HCT116 (cell line): ENCODE data around the gene IP6K3. TPM values are rescaled to one million over a fixed set of nuclear protein-coding genes. Genes with fewer than 3 reads are reported as not detected.
A peak's percentile ranks its signal among the peaks of the same experiment; 100 is the strongest.

Source experiments
- ATAC-seq: fragments of 200-7000 bp; cut with Tn5 transposase; 2 replicates; pipeline ENCODE4 v1.9.1; 2020; ENCODE audit warnings: mild to moderate bottlenecking, moderate library complexity
- BruUV-seq: library from RNA; stranded (reverse); fragments of 400-500 nt; replicated peaks from 2 replicates; lab custom pipeline; 2021; lab: Mats Ljungman, UMichigan
- CTCF ChIA-PET: fragments of 300-600 bp; sonication (Branson Sonifier 250); formaldehyde crosslinking; loops from one replicate; lab custom pipeline; 2021; ENCODE audit warnings: antibody characterized with exemption; lab: Charles Lee
- POLR2A ChIA-PET: fragments of 300-600, 350-600 bp; sonication (Branson Sonifier 250); formaldehyde crosslinking; loops from one replicate; lab custom pipeline; 2021; ENCODE audit warnings: antibody characterized with exemption; lab: Charles Lee
- RAD21 ChIA-PET, 2 experiments: fragments of 300-600 bp; sonication (Branson Sonifier 250); formaldehyde crosslinking; loops; one replicate each; lab custom pipeline; 2023; ENCODE audit warnings: low total read pairs in 2 of 2; ENCODE audit not compliant: uncharacterized antibody in 2 of 2, unreplicated experiment in 2 of 2, low non-redundant PET in 1 of 2; lab: Charles Lee
- DNase-seq: peaks from one replicate; pipeline ENCODE4 v3.0.0-alpha.2; 2010; ENCODE audit warnings: low read depth, low spot score
- H2AFZ ChIP-seq: fragments of 200-600 bp; shearing (Covaris generic), sonication (generic); 2 replicates; pipeline ENCODE4 v1.6.1; 2017; ENCODE audit warnings: low read depth, mixed run types, mixed read lengths, antibody characterized with exemption, low read length; ENCODE audit not compliant: poor library complexity, severe bottlenecking
- H3K27ac ChIP-seq: 2 replicates; pipeline ENCODE4 v1.5.1; 2012; ENCODE audit warnings: low read depth, low read length
- H3K27me3 ChIP-seq: fragments of 200-600 bp; sonication (generic); 2 replicates; pipeline ENCODE4 v1.6.1; 2016; ENCODE audit warnings: mixed run types, low read length, mixed read lengths; ENCODE audit not compliant: insufficient read depth
- H3K36me3 ChIP-seq, 2 experiments: fragments of 200-500 bp in 1 of 2; fragments of 200-600 bp in 1 of 2; sonication (Bioruptor generic) in 1 of 2; sonication (generic) in 1 of 2; 2 replicates each; pipeline versions ENCODE4 v1.5.1 to v1.6.1; 2014 to 2016; ENCODE audit warnings: low read length in 2 of 2, inconsistent platforms in 1 of 2, mixed read lengths in 1 of 2, mixed run types in 1 of 2; ENCODE audit not compliant: insufficient read depth in 2 of 2, control insufficient read depth in 1 of 2
- H3K4me1 ChIP-seq, 2 experiments: fragments of 200-600 bp in 1 of 2; sonication (generic) in 1 of 2; 2 replicates each; pipeline versions ENCODE4 v1.5.1 to v1.6.1; 2012 to 2017; ENCODE audit warnings: low read length in 2 of 2, inconsistent platforms in 1 of 2, mild to moderate bottlenecking in 1 of 2, mixed read lengths in 1 of 2, mixed run types in 1 of 2, moderate library complexity in 1 of 2; ENCODE audit not compliant: insufficient read depth in 2 of 2, control insufficient read depth in 1 of 2
- H3K4me2 ChIP-seq: fragments of 200-600 bp; sonication (generic); 2 replicates; pipeline ENCODE4 v1.6.1; 2017; ENCODE audit warnings: mixed run types, low read length, mixed read lengths
- H3K4me3 ChIP-seq, 2 experiments: fragments of 200-600 bp in 1 of 2; sonication (generic) in 1 of 2; replicated peaks in 1 of 2; 2 replicates each; pipeline ENCODE4 v1.5.1; 2011 to 2016; ENCODE audit warnings: low read length in 2 of 2, control low read depth in 1 of 2, low read depth in 1 of 2, mild to moderate bottlenecking in 1 of 2, mixed read lengths in 1 of 2, mixed run types in 1 of 2
- H3K79me2 ChIP-seq: fragments of 200-600 bp; sonication (generic); 2 replicates; pipeline ENCODE4 v1.6.1; 2017; ENCODE audit warnings: mild to moderate bottlenecking, mixed run types, low read length, moderate library complexity, mixed read lengths; ENCODE audit not compliant: insufficient read depth
- H3K9ac ChIP-seq: fragments of 200-600 bp; sonication (generic); 2 replicates; pipeline ENCODE4 v1.6.1; 2016; ENCODE audit warnings: low read length, mixed read lengths
- H3K9me2 ChIP-seq: fragments of 200-600 bp; sonication (generic), shearing (Covaris generic); 2 replicates; pipeline ENCODE4 v1.6.1; 2017; ENCODE audit warnings: mixed run types, mild to moderate bottlenecking, moderate library complexity; ENCODE audit not compliant: insufficient read depth
- H3K9me3 ChIP-seq, 2 experiments: fragments of 200-500 bp in 1 of 2; fragments of 200-600 bp in 1 of 2; sonication (Bioruptor generic) in 1 of 2; sonication (generic) in 1 of 2; 2 replicates each; pipeline ENCODE4 v1.6.1; 2014 to 2017; ENCODE audit warnings: low read length in 2 of 2, mixed read lengths in 2 of 2, inconsistent platforms in 1 of 2, low read depth in 1 of 2, mild to moderate bottlenecking in 1 of 2, mixed run types in 1 of 2, moderate library complexity in 1 of 2; ENCODE audit not compliant: control insufficient read depth in 1 of 2, insufficient read depth in 1 of 2
- H4K20me1 ChIP-seq: fragments of 200-600 bp; sonication (generic), shearing (Covaris generic); 2 replicates; pipeline ENCODE4 v1.6.1; 2017; ENCODE audit warnings: mixed run types, mild to moderate bottlenecking, moderate library complexity; ENCODE audit not compliant: insufficient read depth
- CBX3 ChIP-seq: IDR thresholded peaks from 2 replicates; pipeline ENCODE4 v1.6.1; 2012; ENCODE audit warnings: low read depth
- CEBPB ChIP-seq: IDR thresholded peaks from 2 replicates; pipeline ENCODE4 v1.6.1; 2012; ENCODE audit warnings: low read depth
- EGR1 ChIP-seq: IDR thresholded peaks from 2 replicates; pipeline ENCODE4 v1.6.1; 2012; ENCODE audit warnings: low read depth
- EZH2 ChIP-seq: fragments of 200-600 bp; sonication (generic); IDR thresholded peaks from 2 replicates; pipeline ENCODE4 v1.6.1; 2017; ENCODE audit warnings: antibody characterized with exemption, mixed run types
- EZH2phosphoT487 ChIP-seq: fragments of 200-600 bp; IDR thresholded peaks from 2 replicates; pipeline ENCODE4 v1.6.1; 2018; ENCODE audit warnings: antibody characterized with exemption, borderline replicate concordance
- JUND ChIP-seq: IDR thresholded peaks from 2 replicates; pipeline ENCODE4 v1.6.1; 2012
- RAD21 ChIP-seq: IDR thresholded peaks from 2 replicates; pipeline ENCODE4 v1.6.1; 2012; ENCODE audit warnings: low read depth, mild to moderate bottlenecking
- TCF7L2 ChIP-seq: IDR thresholded peaks from 2 replicates; pipeline ENCODE4 v1.7.0; 2011; ENCODE audit warnings: borderline replicate concordance, inconsistent platforms; ENCODE audit not compliant: insufficient read depth, insufficient read length; ENCODE audit errors: extremely low read depth
- ZFX ChIP-seq: fragments of 450-650 bp; IDR thresholded peaks from 2 replicates; pipeline ENCODE4 v1.6.1; 2017
- intact Hi-C: fragments of 100-400 bp; cut with micrococcal nuclease; formaldehyde crosslinking; loops from 2 replicates; pipeline ENCODE4 v1.10.0; 2022
- total RNA-seq: library from RNA; stranded (reverse); gene quantifications from one replicate; pipeline ENCODE4 v1.2.1, GENCODE V29; 2021; ENCODE audit not compliant: unreplicated experiment
- TF ChIP-seq, protein P1 (sequence below): IDR thresholded peaks from 2 replicates; pipeline ENCODE4 v1.6.1; 2012; ENCODE audit warnings: low read depth
- TF ChIP-seq, protein P2 (sequence below): IDR thresholded peaks from 2 replicates; pipeline ENCODE4 v1.6.1; 2012
- TF ChIP-seq, protein P3 (sequence below): IDR thresholded peaks from 2 replicates; pipeline ENCODE4 v1.6.1; 2011; ENCODE audit warnings: mild to moderate bottlenecking, low read length, moderate library complexity; ENCODE audit not compliant: insufficient replicate concordance; ENCODE audit errors: extremely low read depth

Gene IP6K3
- total RNA-seq, 1 experiment from 2014 or later = not detected

DNA sequence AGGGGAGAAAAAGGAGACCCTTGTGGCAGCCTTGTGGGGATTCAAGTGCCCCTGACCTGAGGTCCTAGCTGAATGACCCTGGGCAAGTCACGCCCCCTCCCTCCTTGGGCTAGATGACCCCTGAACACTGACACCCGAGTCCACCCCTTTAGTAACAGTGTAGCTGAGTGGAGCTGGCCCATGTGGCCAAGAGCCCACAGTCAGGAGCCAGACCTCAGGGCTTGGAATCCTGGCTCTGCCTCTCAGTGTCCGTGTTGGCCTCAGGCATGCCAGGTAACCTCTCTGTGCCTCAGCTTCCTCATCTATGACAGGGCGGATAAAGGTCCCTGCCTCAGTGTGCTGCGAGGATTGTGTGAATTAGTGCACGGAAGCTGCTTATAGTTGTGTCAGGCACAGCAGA is 14.3 kb downstream of the IP6K3 start:
- no peak for TF ChIP-seq CEBPB
- TF ChIP-seq RAD21 = no peak
- no peak for TF ChIP-seq ZFX
- no peak for TF ChIP-seq EGR1
- TF ChIP-seq, protein P1, sequence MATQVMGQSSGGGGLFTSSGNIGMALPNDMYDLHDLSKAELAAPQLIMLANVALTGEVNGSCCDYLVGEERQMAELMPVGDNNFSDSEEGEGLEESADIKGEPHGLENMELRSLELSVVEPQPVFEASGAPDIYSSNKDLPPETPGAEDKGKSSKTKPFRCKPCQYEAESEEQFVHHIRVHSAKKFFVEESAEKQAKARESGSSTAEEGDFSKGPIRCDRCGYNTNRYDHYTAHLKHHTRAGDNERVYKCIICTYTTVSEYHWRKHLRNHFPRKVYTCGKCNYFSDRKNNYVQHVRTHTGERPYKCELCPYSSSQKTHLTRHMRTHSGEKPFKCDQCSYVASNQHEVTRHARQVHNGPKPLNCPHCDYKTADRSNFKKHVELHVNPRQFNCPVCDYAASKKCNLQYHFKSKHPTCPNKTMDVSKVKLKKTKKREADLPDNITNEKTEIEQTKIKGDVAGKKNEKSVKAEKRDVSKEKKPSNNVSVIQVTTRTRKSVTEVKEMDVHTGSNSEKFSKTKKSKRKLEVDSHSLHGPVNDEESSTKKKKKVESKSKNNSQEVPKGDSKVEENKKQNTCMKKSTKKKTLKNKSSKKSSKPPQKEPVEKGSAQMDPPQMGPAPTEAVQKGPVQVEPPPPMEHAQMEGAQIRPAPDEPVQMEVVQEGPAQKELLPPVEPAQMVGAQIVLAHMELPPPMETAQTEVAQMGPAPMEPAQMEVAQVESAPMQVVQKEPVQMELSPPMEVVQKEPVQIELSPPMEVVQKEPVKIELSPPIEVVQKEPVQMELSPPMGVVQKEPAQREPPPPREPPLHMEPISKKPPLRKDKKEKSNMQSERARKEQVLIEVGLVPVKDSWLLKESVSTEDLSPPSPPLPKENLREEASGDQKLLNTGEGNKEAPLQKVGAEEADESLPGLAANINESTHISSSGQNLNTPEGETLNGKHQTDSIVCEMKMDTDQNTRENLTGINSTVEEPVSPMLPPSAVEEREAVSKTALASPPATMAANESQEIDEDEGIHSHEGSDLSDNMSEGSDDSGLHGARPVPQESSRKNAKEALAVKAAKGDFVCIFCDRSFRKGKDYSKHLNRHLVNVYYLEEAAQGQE = no peak
- TF ChIP-seq JUND = no peak
- TF ChIP-seq, protein P2, sequence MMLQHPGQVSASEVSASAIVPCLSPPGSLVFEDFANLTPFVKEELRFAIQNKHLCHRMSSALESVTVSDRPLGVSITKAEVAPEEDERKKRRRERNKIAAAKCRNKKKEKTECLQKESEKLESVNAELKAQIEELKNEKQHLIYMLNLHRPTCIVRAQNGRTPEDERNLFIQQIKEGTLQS = no peak
- no peak for TF ChIP-seq EZH2
- TF ChIP-seq EZH2phosphoT487 = no peak
- TF ChIP-seq, protein P3, sequence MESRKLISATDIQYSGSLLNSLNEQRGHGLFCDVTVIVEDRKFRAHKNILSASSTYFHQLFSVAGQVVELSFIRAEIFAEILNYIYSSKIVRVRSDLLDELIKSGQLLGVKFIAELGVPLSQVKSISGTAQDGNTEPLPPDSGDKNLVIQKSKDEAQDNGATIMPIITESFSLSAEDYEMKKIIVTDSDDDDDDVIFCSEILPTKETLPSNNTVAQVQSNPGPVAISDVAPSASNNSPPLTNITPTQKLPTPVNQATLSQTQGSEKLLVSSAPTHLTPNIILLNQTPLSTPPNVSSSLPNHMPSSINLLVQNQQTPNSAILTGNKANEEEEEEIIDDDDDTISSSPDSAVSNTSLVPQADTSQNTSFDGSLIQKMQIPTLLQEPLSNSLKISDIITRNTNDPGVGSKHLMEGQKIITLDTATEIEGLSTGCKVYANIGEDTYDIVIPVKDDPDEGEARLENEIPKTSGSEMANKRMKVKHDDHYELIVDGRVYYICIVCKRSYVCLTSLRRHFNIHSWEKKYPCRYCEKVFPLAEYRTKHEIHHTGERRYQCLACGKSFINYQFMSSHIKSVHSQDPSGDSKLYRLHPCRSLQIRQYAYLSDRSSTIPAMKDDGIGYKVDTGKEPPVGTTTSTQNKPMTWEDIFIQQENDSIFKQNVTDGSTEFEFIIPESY = no peak
- TF ChIP-seq CBX3 = no peak
- TF ChIP-seq TCF7L2 = no peak
- Histone ChIP-seq H3K9me2 (no peaks in the 10 kb centered on the region), H3K36me3 (no peaks in the 10 kb centered on the region), H2AFZ (no peak overlapping the region), H3K9me3 (no peaks in the 10 kb centered on the region), H4K20me1 (no peaks in the 10 kb centered on the region), H3K9ac (no peak overlapping the region), H3K4me3 (no peak overlapping the region), H3K27me3 (no peaks in the 10 kb centered on the region), H3K79me2 (no peaks in the 10 kb centered on the region), H3K4me1 (peaks cover 0 to 10% of the 10 kb centered on the region in 2 experiments; a peak in 2 of 4 replicates), H3K4me2 (peak overlapping the region; percentile 10; the same call in 1 of the 2 replicates), H3K27ac (no peak overlapping the region)
- ChIA-PET CTCF (interaction anchor here (0.9 kb wide), 1 partner anchor 21 kb away, joined by 3 read pairs; the partner anchor contains the start of gene UQCC2), POLR2A (no interaction called here), RAD21 (no interaction called here)
- ATAC-seq = no peak; the same call in 1 of the 2 replicates
- no peak for DNase-seq
- no TSS peak for BruUV-seq
- intact Hi-C loops = no loop called here
